Activated CD8-positive, alpha-beta memory T cell treated with anti-CD3 and anti-CD28 coated beads for 48 hours (primary cell): ENCODE results near the gene XRCC1.
"Not testable (repeated sequence)": the region's sequence is repeated elsewhere in the genome, so short reads cannot be mapped to it uniquely, and the experiment has no call there.

Source experiments
- DNase-seq, 3 experiments: peaks; one replicate each; pipeline ENCODE4 v3.0.0-alpha.2; 2020; ENCODE audit warnings: low read depth in 2 of 3, low spot score in 2 of 3

The XRCC1 gene

DNA sequence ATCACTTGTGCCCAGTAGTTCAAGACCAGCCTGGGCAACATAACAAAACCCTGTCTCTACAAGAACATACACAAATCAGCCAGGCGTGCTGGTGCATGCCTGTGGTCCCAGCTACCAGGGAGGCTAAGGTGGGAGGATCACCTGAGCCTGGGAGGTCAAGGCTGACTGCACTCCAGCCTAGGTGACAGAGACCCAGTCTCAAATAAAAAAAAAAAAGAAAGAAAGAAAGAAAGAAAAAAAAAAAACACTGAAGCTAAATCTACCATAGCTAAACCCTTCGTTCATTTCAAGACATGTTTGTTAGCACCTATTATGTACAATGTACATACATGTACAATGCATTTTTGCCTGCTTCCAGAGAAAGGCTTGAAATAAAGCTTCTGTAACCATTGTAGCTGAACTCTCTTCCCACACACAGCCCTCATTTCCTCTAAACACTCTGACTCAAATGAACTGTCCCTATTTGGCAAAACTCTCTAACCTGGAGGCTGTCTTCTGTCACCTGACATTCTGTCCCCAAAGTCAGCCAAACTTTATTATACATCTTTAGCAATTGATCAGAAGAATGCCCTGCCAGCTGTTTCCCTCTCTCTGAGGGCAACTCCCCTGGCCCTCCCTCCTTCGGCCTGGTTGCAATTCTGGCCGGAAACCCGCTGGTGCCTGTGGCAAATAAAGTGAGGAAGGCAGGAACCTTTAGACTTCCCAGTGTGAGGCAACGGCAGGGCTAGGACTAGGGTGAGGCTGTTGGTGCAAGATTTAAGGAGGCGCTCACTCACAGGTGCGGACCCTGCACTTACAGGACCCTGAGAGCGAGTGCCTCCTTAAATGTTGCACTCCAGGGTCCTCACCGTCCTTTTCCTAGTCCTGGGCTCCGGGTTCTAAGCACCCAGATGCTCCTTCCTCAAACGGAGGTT is 50.1 kb downstream of the XRCC1 start:
- no peak for DNase-seq

DNA sequence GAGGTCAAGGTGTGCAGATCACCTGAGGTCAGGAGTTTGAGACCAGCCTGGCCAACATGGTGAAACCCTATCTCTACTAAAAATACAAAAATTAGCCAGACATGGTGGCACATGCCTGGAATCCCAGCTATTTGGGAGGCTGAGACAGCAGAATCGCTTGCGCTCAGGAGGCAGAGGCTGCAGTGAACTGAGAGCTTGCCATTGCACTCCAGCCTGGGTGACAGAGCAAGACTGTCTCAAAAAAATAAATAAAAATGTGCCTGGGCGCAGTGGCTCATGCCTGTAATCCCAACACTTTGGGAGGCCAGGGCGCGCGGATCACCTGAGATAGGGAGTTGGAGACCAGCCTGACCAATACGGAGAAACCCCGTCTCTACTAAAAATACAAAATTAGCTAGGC is 51.6 kb downstream of the XRCC1 start:
- DNase-seq: not testable (repeated sequence)

DNA sequence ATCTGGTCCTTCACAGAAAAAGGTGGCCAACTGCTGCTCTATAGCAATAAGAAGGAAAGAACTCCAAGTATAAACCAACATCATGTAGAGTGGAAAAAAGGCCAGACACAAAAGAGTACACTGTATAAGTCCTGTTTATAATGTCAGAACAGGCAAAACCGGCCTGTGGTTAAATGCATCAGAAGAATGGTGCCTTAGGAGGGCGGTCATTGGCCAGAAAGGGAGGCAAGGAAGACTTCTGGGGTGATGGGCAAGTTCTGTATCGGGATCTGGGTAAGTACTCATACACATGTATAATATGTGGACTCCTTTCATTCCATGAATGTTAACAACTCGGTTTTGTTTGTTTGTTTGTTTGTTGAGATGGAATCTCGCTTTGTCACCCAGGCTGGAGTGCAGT is 52.4 kb downstream of the XRCC1 start:
- DNase-seq: no peak

DNA sequence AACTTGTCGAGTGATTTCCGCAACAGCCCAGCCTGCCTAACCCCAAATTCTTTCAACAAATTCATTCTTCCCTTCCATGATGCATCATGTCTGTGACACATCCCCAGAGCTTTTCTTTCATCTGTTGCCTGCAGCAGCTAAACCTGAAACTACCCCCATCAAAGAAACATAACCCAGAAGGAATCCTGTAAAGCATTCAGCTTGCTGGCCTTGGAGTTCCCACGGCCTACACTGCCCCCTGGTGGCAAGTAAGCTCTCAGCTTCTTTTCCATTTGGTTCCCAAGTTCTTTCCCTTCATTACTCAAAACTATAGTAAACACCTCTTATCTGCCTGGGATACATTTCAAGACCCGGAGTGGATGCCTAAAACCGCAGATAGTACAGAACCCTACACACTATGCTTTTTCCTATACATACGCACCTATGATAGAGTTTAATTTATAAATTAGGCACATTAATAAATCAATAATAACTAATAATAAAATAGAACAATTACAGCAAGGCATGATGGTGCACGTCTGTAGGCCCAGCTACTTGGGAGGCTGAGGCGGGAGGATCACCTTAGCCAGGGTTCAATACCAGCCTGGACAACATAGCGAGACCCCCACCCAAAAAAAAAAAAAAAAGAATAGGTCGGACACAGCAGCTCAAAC is 55.8 kb downstream of the XRCC1 start:
- DNase-seq: peak; percentile 31 to 71 (median 56)

DNA sequence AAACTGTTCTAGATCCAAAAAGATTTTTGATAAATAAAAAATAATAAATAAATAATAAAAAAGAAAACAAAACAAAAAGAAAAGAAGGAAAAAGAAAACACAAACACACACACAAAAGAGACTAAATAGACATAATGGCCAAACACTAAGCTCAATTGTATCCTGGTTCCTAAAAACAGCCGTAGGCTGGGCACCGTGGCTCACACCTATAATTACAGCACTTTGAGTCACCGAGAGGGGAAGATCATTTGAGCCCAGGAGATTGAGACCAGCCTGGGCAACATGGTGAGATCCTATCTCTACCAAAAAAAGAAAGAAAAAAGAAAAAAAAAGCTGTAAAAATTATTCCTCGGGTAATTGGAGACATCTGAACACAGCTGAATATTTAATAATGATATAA is 57.3 kb downstream of the XRCC1 start:
- DNase-seq: no peak

DNA sequence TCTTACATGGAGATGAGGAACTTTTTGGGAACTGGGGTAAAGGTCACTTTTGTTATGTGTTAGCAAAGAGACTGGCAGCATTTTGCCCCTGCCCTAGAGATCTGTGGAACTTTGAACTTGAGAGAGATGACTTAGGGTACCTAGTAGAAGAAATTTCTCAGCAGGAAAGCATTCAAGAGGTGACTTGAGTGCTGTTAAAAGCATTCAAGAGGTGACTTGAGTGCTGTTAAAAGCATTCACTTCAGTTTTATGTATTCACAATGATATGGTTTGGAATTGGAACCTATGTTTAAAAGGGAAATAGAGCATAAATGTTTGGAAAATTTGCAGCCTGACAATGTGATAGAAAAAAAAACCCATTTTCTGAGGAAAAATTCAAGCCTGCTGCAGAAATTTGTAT is 62.9 kb downstream of the XRCC1 start:
- not testable (repeated sequence) for DNase-seq

DNA sequence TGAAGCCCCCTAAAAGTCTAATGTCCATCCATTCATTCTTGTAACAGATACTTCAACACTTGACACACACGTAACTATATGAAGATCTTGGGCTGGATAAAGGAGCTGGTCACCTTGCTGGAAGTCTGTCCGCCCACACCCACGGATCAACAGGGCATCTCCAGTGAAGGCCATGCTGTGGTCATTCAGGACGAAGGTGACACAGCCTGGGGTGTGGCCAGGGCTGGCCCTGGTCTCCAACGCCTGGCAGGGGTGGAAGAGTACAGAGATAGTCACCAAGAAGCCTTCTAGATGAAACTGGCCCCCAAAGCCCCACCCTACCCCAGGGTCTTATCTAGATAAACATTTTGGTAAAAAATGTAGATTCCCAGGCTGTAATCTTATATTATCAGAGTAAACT is 64.0 kb downstream of the XRCC1 start:
- DNase-seq: no peak

DNA sequence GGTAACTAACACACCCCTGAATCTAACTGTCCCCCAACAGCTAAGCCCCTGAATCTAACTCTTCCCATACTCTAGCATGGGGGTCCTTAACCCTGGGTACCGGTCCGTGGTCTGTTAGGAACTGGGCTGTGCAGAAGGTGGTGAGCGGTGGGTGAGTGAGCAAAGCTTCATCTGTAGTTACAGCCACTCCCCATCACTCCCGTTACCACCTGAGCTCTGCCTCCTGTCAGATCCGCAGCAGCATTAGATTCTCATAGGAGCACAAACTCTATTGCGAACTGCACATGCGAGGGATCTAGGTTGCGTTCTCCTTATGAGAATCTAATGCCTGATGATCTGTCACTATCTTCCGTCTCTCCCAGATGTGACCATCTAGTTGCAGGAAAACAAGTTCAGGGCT is 64.6 kb downstream of the XRCC1 start:
- DNase-seq: no peak

DNA sequence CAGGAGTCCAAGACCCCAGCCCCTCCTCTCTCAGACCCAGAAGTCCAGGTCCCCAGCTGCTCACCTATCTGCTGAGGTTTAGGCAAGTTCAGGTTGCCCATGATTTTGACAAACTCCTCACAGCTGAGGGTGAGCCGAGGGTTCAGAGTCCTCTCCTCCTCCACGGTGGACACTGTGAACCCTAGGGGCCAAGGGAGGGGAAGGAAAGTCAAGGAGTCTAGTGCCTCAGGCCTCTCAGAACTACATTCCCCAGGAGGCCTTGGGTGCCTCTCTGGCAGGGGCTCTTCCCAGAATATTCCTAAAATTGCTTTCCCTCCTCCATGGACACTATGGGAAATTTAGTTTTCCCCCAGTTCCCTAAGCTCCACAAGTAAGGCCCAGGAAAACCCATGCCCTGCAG is 67.4 kb downstream of the XRCC1 start:
- DNase-seq: no peak

DNA sequence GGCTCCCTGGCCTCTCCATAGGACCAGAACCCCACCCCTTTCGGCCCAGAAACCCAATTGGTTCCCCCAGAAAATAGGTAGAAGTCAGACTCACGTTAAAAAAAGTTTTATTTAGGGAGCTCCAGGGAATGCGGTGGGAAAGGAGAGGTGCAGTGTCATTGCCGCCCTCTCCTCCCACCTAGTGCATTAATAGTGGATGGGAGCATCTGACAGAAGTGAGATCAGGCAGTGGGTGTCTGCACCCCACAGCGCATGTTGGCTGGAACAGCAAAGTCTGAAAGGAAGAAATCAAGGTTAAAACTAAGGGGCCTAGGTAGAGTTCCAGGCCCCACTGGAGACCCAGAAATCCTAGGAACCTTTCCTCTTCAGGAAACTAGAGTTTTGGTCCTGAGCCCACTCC is 68.7 kb downstream of the XRCC1 start:
- no peak for DNase-seq

DNA sequence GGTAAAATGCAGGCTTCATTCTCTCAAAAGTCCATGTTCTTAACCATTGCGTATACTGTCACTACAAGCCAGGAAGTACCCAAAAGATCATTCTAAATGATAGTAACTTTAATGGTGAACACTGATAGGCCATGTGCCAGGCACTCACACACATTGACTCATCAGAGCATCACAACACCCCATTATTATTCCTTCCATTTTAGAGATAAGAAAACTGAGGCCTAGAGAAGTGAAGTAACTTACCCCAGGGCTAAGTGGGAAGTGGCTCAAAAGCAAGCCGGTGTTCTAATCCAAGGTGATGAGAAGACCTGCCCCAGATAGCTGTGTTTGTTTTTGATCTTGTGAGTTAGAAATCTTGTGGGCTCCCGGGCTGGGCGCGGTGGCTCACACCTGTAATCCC is 69.4 kb downstream of the XRCC1 start:
- no peak for DNase-seq

DNA sequence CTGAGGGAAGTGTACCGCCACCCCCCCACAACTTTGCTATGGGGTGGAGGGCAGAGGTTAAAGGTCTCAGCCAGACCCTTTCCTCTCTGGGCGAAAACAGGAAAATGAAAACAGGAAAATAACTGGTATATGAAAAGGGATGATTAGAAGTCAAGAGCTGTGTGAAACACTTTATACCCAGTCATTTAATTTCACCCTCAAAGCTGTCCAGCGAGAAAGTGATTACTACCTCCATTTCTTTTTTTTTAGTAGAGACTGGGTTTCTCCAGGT is 70.2 kb downstream of the XRCC1 start:
- no peak for DNase-seq

DNA sequence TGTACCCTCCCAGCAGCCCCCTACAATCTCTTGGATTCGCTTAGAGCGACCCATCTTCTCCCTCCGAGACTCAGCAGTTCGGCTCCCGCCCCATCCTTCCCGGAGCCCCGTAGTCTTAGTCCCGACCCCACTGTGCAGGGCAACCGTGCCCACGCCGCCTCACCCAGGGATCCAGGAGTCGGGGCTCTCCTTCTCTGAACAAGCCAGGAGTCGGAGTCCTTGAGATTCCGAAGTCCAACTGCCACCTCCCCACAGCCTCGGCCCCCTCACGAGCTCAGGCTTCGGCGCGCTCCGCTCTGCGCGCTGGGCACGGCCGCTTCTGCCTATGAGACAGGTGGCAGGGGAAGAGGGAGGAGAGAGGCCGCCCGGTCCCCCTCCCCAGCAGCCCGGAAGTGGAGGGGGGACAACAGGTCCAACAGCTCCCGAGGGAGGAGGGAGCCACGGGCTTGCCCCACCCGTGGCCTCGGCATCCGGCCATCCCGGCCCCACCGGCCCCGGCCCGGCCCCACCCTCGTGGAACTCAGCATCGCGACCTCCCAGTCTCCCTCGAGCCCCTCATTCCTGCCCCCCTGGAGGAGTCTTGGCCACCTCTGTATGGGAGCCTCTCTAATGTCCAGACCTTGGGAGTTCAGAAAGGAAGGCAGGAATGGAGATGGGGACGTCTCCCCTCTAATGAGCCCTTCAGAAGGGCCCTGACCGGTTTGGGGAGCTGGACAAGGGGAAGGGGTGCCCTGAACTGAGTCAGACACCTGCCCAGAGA is 70.7 kb downstream of the XRCC1 start, which contains the start of gene PHLDB3:
PHLDB3 (minus strand) TSS at position 321 of the 760 bp plus-strand sequence. CDS start 628 bp downstream, outside the sequence.
- DNase-seq: peak in 1 of 3 experiments; percentile 23

DNA sequence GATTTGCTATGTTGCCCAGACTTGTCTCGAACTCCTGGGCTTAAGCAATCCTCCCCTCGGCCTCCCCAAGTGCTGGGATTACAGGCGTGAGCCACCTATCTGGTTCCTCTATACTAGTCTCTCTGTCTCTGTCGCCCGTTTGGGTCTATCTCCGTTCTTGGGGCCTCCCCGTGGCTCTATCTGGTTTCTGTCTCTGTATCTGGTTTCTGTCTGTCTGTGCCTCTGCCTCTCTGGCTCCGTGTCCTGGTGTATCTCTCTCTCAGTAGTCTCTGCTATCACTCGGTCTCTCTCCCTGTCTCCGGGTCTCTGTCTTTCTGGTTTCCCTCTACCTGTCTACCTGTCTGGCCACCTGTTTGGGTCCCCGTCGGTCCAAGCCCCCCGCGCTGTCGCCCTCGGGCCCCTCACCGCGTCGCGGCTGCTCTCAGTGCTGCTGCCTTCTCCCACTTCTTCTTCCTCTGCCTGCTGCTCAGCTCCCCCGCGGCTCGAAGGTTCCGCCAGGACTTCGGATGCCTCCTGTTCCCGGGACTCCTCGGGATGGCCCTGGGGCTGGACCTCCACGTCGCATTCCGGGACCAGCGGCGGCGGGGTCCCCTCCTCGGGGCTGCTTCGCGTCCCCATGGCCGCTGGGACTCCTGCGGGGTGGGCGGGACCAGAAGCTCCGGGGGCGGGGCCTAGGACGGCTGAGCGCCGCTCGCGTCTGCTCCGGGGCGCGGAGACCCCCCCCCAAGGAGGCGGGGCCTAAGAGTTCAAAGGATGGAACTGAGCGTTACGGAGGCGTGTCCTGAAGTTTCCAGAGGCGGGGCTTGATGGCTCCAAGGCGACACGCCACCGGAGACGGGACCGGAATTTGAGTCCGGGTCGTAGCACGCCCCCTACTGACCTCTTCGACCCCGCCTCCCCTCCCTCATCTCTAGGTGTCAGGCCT is 71.6 kb downstream of the XRCC1 start:
- peak; percentile 88 to 97 (median 93) for DNase-seq

DNA sequence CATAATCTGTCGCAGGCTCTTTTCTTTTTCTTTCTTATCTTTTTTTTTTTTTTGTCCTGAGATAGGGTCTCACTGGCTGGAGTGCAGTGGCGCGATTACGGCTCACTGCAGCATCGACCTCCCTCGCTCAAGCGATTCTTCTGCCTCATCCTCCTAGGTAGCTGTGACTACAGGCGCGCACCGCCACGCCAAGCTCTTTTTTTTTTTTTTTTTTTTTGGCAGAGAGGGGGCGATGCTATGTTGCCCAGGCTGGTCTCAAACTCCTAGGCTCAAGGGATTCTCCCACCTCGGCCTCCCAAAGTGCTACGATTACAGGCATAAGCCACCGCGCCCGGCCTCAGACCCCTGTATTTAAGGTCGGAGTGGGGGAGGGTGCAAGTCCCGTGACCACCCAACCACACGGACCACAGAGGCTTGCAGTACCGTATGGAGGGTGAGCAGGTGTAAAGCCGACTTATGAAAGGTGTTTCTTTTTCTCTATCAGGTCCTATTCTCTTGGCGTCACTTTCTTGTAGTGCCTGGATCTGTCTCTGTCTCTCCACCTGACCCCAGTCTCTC is 72.8 kb downstream of the XRCC1 start:
- DNase-seq: no peak

DNA sequence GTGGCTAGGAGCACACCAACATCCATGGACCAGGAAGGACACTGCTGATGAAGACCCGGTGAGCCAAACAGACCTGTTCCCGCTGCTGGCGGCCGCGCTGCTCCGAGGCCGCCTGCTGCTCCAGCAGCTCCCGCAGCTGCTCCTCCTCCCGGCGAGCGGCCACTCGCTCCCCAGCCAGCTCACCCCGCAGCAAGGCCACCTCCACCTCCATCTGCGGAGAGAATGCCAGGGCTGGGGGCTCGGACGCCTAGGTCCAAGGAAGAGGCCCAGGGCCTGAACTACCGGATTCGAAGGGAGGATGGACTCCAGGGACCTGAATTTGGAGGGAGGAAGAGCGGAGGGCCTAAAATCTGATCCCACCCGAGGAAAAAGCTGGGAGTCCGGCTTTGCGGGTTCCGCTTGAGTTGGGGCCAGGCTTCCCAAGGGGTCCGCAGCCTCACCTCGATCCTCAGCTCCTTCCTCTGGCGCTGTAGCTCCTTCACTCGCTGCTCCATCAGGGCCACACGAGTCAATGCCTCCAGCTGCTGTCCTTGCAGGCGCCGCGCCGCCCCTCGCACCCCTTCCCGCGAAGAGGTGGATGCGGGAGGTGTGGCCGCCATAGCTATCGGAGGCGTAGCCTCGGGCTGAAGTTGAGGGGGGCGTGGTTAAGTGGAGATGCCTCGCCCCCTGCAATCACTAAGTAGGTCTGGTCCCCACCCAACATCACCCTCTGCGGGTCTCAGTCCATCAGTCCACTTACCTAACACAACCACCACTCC is 73.5 kb downstream of the XRCC1 start:
- DNase-seq: no peak

DNA sequence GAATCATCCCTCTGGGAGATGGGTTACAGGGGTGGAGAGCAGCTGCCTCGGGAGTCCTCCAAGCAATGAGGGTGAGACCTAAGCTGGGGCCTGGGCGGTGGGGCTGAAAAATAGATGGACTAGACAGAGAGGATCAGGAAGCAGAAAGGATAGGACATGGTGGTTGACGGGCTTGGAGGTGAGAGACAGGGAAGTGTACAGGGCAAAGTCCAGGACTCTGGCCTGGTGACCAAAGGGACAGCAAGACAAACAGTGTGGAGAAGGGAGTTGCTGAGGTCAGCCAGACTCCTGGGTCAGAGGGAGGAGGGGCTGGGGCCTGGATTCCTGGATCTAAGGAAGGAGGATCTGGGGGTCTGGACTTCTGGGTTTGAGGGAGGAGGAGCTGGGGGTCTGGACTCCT is 76.3 kb downstream of the XRCC1 start:
- no peak for DNase-seq

DNA sequence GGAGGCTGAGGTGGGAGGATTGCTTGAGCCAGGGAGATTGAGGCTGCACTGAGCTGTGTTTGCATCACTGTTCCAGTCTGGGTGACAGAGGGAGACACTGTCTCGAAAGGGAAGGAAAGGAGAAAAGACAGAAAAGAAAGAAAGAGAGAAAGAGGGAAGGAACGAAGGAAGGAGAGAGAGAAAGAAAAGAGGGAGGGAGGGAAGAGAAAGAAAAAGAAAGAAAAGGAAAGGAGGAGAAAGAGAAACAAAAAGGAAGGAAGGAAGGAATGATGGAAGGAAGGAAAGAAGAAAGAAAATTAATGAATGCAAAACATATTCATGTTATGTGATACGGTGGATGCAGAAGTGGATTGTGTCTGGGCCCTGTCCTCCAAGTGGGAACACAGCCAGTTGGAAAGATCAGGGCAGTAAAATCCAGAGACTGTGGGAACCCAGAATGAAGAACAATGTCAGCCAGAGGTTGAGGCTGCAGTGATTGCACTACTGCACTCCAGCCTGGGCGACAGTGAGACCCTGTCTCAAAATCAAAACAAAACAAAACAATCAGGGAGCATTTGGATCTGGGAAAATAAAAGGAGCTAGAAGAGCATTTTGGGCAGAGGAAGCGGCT is 77.0 kb downstream of the XRCC1 start:
- DNase-seq: no peak

DNA sequence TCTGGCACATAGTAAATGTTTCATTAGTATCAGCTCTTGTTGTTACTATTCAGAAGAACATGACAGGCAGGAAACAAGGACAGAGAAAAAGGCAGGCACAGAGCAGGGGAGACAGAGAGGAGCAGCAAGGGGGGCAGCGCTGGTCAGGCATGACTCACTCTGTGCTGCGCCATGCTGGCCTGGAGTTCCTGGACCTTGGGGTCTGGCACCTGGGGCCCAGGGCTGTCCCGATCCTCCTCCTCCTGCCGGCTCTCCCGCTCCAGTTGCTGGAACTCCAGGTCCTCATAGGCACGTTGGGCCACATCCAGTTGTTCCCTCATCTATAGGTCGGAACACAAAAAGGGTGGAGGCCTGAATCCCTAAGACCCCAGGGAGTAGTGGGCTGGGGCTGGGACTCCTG is 78.4 kb downstream of the XRCC1 start:
- DNase-seq: no peak
